ENCODE data around the gene SLC5A9.
"Not testable (repeated sequence)": the region's sequence is repeated elsewhere in the genome, so short reads cannot be mapped to it uniquely, and the experiment has no call there.

SLC5A9 gene

DNA sequence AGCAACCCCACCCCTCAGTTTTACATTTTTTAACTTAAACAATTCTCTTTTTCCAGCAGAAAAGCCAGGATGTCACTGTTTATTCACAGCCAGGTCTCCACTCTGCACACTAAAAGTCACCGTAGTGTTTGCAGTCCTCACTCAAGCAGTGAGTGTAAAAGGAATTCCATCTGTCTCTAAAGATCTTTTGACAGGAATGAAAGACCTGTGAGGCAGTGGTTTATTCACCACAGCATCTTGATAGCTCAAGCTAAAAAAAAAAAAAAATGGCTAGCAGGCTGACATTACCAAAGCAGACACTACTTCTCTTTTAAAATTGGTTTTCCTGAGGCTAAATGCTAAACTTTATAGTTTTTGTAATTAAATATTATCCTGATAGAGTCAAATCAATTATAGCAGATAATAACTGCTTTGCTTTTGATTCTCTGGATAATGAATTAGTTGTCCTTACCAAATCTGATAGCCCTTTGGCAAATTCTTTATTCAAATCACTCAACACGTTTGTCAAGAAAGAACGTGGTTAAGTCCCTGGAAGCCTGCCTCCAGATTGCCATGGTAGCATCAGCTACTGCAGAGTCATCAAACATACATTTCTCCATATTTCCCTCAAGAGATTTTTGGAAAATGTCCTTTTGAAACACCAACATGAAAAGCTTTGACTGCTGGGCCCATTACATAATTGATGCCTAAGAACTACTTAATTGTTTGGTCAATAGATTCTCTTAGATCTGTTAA, 22.2 kb upstream of the SLC5A9 start:
- TF ChIP-seq TAF1 (IDR thresholded peaks at IDR 0.05; ENCODE audit: borderline replicate concordance, low read depth, low read length): no peak
- no peak for TF ChIP-seq POLR2A (IDR thresholded peaks at IDR 0.05; ENCODE audit: low read depth, low read length)
- TF ChIP-seq POLR2AphosphoS5 (IDR thresholded peaks at IDR 0.05; ENCODE audit: low read depth, low read length): no peak
- FAIRE-seq (no peak), DNase-seq (ENCODE audit: insufficient read length) (no peak)

DNA sequence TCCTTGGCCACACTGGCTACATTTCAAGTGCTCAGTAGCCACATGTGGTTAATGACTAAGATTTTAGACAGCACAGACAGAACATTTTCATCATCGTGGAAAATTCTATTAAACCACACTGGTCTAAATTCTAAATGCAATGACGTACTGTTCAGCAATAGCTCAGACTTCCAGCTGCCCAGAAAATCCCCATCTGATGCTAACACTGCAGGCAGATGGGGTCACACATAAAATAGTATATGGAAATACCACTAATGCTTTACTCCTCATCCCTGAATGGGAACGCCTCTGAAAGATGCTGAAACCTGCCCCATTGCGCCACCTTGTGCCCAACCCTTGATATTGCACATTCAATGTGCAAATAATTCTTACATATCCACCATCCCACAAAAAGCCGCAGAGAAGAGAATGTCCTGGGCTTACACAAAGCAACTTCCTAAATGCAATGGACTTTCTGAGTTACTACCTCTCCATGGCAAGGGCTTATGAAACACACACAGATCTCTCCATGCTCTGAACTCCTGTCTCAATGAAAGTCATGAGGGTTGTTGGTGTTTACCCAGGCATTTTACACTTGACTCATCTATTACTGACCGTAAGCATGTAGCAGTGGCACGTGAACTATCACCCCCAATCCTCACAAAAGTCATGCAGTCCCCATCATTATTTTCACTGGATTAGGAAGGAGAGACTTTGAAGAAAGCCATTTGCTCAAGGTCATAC, 20.3 kb upstream of the SLC5A9 start:
- DNase-seq (ENCODE audit: insufficient read length) (no peak), FAIRE-seq (peak; percentile 92)
- TF ChIP-seq POLR2AphosphoS5 (IDR thresholded peaks at IDR 0.05; ENCODE audit: low read depth, low read length) (no peak), TAF1 (IDR thresholded peaks at IDR 0.05; ENCODE audit: borderline replicate concordance, low read depth, low read length) (no peak), POLR2A (IDR thresholded peaks at IDR 0.05; ENCODE audit: low read depth, low read length) (no peak)

DNA sequence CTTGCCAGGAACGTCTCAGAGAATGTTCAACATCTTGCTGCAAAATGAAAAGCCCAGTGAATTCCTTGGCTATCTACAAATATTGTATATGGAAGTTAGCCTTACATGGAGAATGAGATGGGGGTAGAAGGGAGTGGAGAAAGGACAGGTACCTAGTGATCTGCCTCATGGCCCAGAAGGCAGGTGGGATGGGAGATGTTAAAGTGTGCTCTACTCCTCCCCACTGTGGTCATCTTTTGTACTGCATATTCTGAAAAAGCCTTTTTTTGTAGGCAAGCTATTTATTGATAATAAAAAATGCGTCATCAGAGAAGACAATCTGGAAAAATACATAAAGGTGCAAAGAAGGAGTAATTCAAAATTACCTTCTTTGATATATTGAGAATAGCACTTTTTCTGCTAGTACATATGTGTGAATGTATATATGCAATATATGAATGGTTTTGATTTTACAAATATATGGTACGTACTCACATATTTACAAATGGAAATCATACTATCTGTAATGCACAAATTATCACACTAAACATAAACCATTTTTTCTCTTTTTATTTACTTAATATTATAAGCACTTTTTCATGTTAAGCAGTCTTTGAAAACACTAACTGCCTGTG, 19.1 kb upstream of the SLC5A9 start:
- TF ChIP-seq TAF1 (IDR thresholded peaks at IDR 0.05; ENCODE audit: borderline replicate concordance, low read depth, low read length) (no peak), POLR2A (IDR thresholded peaks at IDR 0.05; ENCODE audit: low read depth, low read length) (no peak), POLR2AphosphoS5 (IDR thresholded peaks at IDR 0.05; ENCODE audit: low read depth, low read length) (no peak)
- DNase-seq (ENCODE audit: insufficient read length) (no peak), FAIRE-seq (no peak)

DNA sequence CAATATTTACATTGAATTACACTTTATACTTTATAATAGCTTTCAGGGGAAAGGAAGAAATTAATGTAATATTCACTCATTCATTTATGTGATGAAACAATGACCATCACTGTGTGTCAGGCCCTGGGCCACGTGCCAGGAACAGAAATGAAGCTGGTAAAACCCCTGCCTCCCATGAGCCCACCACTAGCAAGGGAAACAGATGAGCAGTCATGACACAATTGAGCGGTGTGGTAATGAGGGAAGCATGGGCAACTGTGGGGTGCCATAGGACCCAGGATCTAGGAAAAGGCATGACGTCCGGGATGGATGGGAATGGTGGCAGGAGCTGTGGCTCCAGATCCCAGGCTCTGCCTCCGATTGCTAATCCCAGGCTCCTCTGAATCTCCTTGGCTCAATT, 17.0 kb upstream of the SLC5A9 start:
- no peak for DNase-seq (ENCODE audit: insufficient read length)
- FAIRE-seq: no peak
- TF ChIP-seq TAF1 (IDR thresholded peaks at IDR 0.05; ENCODE audit: borderline replicate concordance, low read depth, low read length): no peak
- TF ChIP-seq POLR2AphosphoS5 (IDR thresholded peaks at IDR 0.05; ENCODE audit: low read depth, low read length): no peak
- TF ChIP-seq POLR2A (IDR thresholded peaks at IDR 0.05; ENCODE audit: low read depth, low read length): no peak

DNA sequence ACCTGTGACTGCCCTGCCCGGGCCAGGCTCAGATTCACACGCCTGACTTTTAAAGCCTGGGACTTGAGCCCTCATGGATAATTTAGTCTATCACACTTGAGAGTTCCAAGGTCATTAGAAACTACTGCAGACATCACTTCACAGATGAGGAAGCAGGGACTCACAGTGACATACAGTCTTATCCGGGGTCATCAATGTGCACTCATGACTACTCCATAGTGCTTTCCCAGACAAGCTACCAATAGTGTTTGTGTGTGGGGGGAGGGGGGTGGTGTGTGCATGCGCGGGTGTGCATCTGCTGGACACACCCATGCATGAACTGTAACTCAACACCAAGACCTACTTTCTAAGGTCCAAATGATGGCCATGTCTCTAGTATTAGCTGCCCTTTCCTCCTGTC, 16.1 kb upstream of the SLC5A9 start:
- FAIRE-seq (no peak), DNase-seq (ENCODE audit: insufficient read length) (no peak)

DNA sequence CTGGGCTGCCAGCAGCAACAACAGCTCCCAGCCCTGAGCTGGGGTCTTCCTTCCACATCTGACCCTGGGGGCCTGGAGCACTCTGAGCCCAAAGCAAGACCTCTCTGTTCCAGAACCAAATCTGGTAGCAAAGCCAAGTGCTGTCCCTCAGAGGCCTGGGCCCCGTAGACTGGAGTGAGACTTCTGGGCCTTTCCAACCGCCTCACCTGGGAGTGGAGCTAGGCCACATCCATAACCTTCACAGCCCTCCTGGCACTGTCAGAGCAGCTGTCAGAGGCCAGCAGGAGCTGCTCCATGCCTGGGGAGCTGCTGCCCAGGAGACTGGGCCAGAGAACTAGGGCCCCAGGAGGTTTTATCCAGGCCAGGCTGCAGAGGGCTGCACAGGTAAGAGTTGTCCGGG, 15.4 kb upstream of the SLC5A9 start:
- DNase-seq (ENCODE audit: insufficient read length) (no peak), FAIRE-seq (no peak)
- TF ChIP-seq TAF1 (IDR thresholded peaks at IDR 0.05; ENCODE audit: borderline replicate concordance, low read depth, low read length) (no peak), POLR2AphosphoS5 (IDR thresholded peaks at IDR 0.05; ENCODE audit: low read depth, low read length) (no peak), POLR2A (IDR thresholded peaks at IDR 0.05; ENCODE audit: low read depth, low read length) (no peak)

More for the DNA sequence above, 16.1 kb upstream of the SLC5A9 start:
- TF ChIP-seq POLR2A (IDR thresholded peaks at IDR 0.05; ENCODE audit: low read depth, low read length) (no peak), POLR2AphosphoS5 (IDR thresholded peaks at IDR 0.05; ENCODE audit: low read depth, low read length) (no peak), TAF1 (IDR thresholded peaks at IDR 0.05; ENCODE audit: borderline replicate concordance, low read depth, low read length) (no peak)

DNA sequence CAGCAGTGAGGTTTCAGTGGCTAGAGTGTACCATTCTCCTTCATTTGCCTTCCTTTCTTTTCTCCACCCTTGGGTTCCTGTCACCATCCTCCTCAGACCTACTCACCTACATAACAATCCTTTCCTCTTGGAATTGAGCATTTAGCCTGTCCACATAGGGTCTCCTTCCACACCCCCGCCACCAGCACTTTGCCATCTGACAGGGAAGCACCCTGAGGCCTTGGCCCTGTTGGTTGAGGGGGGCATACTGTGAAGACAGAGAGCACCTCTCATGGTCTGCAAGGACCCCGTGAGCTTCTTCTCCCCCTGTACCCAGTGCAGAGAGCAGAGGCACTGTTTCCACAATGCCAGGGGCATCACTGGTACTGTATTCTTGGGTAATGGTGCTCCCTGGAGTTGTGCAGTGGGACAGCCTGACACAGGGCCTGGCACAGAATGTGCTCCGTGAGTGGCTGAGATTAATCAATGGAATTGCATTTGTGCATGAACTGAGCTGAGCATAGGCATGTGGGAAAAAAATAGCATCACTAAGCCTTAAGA, 14.9 kb upstream of the SLC5A9 start:
- no peak for TF ChIP-seq TAF1 (IDR thresholded peaks at IDR 0.05; ENCODE audit: borderline replicate concordance, low read depth, low read length)
- TF ChIP-seq POLR2A (IDR thresholded peaks at IDR 0.05; ENCODE audit: low read depth, low read length): no peak
- no peak for TF ChIP-seq POLR2AphosphoS5 (IDR thresholded peaks at IDR 0.05; ENCODE audit: low read depth, low read length)
- DNase-seq (ENCODE audit: insufficient read length) (no peak), FAIRE-seq (no peak)

DNA sequence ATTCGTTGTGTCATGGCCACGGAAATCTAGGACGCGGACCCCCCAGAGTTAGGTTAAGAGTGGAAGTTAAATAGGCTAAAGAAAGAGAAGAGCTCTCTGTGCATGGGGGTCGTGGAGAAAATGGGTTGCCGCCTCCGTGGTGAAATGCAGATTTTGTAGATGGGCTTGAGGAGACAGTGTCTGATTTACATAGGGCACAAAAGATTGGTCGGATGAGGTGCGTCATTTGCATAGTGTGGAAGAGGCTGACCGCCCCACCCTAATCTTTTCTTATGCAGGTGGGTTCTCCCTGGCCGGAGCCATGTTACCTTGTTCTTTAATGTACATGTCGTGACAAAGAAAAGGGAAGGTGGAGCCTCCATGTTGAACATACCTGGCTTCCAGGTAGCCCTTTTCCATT, 14.3 kb upstream of the SLC5A9 start:
- TF ChIP-seq TAF1 (IDR thresholded peaks at IDR 0.05; ENCODE audit: borderline replicate concordance, low read depth, low read length): no peak
- TF ChIP-seq POLR2A (IDR thresholded peaks at IDR 0.05; ENCODE audit: low read depth, low read length): no peak
- TF ChIP-seq POLR2AphosphoS5 (IDR thresholded peaks at IDR 0.05; ENCODE audit: low read depth, low read length): no peak
- FAIRE-seq: no peak
- no peak for DNase-seq (ENCODE audit: insufficient read length)

DNA sequence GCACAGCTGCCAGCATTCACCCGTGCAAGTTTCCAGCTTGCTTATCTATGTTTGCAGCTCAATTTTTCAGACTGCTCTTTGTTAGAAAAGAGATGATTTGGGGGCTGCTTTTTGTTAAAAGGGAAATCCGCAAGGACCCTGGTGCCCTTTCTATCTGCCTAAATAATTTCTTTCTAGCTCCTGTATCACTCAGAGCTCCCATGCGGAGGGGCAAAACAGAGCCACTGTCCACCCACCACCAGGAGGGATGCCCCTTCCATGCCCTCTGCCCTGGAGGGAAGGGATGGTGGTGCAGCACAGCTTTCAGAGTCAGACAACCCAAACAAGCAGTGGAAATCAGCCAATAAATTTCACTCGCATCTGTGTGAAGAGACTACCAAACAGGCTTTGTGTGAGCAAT, 13.9 kb upstream of the SLC5A9 start:
- TF ChIP-seq POLR2AphosphoS5 (IDR thresholded peaks at IDR 0.05; ENCODE audit: low read depth, low read length) (no peak), TAF1 (IDR thresholded peaks at IDR 0.05; ENCODE audit: borderline replicate concordance, low read depth, low read length) (no peak), POLR2A (IDR thresholded peaks at IDR 0.05; ENCODE audit: low read depth, low read length) (no peak)
- FAIRE-seq (no peak), DNase-seq (ENCODE audit: insufficient read length) (no peak)

DNA sequence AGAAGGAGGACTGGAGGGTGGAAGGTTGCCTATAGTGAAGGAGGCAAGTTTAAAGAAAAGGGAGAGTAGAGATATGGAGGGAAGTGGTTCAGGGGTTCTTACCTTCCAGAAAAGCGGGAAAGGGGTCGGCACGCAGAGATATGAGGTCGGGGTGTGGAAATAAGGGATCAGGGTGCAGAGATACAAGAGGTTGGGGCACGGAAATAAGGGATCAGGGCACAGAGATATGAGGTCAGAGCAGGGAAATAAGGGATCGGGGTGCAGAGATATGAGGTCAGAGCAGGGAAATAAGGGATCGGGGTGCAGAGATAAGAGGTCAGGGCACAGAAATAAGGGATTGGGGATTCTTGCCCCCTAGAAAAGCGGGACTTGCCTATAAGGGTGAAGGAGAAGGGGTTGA, 9.1 kb upstream of the SLC5A9 start:
- DNase-seq (ENCODE audit: insufficient read length); FAIRE-seq: not testable (repeated sequence)

DNA sequence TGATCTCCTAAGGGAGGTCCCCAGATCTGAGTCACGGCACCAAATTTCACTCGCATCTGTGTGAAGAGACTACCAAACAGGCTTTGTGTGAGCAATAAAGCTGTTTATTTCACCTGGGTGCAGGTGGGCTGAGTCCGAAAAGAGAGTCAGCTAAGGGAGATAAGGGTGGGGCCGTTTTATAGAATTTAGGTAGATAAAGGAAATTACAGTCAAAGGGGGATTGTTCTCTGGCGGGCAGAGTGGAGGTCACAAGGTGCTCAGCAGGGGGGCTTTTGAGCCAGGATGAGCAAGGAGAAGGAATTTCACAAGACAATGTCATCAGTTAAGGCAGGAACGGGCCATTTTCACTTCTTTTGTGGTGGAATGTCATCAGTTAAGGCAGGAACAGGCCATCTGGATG, 8.2 kb upstream of the SLC5A9 start:
- not testable (repeated sequence) for FAIRE-seq; DNase-seq (ENCODE audit: insufficient read length)

DNA sequence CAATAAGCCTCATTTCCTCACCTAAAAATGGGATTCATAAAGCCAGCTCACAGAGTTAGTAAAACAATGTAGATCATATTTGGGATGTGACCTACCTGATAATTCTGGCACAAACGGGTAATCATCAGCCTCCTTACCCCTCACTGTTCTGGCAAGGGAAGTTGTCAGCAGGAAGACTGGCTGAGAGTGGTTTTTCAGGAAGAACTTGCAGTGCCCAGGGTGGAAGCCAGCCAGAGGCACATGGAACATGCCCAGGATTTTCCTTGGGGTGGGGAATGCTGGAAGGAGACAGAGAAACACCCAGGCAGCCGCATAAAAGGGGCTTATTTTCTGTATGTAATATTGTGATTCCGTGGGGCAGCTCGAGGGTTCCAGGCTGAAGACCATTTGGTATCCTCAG, 7.7 kb upstream of the SLC5A9 start:
- no peak for DNase-seq (ENCODE audit: insufficient read length)
- FAIRE-seq: no peak
- no peak for TF ChIP-seq TAF1 (IDR thresholded peaks at IDR 0.05; ENCODE audit: borderline replicate concordance, low read depth, low read length)
